Activated CD4-positive, alpha-beta T cell treated with anti-CD3 and anti-CD28 coated beads, Interleukin-2, amount 10 ng/mL, durations not matched to agents 7 days and 5 days (primary cell): Measurements from ENCODE around the gene GNAI1. TPM values are rescaled to one million over a fixed set of nuclear protein-coding genes. Genes with fewer than 3 reads are reported as not detected.

ENCODE experiments used
- CTCF ChIA-PET: fragments of 350-600 bp; sonication (Branson Sonifier 250); formaldehyde crosslinking; loops from one replicate; lab custom pipeline; 2021; ENCODE audit warnings: antibody characterized with exemption; lab: Charles Lee
- POLR2A ChIA-PET: fragments of 350-600 bp; sonication (Branson Sonifier 250); formaldehyde crosslinking; loops from one replicate; lab custom pipeline; 2021; ENCODE audit warnings: antibody characterized with exemption; lab: Charles Lee
- DNase-seq: peaks from one replicate; pipeline ENCODE4 v3.0.0-alpha.2; 2020
- H3K27ac Mint-ChIP-seq: one replicate; pipeline ENCODE4 v1.8.0; 2021; ENCODE audit warnings: mild to moderate bottlenecking, moderate library complexity, mixed read lengths
- H3K27me3 Mint-ChIP-seq: one replicate; pipeline ENCODE4 v1.8.0; 2021; ENCODE audit warnings: mixed read lengths
- H3K36me3 Mint-ChIP-seq: one replicate; pipeline ENCODE4 v1.8.0; 2021; ENCODE audit warnings: low read depth, mixed read lengths
- H3K4me1 Mint-ChIP-seq: one replicate; pipeline ENCODE4 v1.8.0; 2021; ENCODE audit warnings: mixed read lengths
- H3K4me3 Mint-ChIP-seq: one replicate; pipeline ENCODE4 v1.8.0; 2021; ENCODE audit warnings: mild to moderate bottlenecking, moderate library complexity, mixed read lengths
- H3K9me3 Mint-ChIP-seq: one replicate; pipeline ENCODE4 v1.8.0; 2021; ENCODE audit warnings: mixed read lengths
- total RNA-seq, 2 experiments: library from RNA; stranded (reverse); gene quantifications; one replicate each; pipeline ENCODE4 v1.2.3, GENCODE V29; 2021

GNAI1 gene
- total RNA-seq, 2 experiments from 2014 or later = 0.33 to 0.45 TPM

DNA sequence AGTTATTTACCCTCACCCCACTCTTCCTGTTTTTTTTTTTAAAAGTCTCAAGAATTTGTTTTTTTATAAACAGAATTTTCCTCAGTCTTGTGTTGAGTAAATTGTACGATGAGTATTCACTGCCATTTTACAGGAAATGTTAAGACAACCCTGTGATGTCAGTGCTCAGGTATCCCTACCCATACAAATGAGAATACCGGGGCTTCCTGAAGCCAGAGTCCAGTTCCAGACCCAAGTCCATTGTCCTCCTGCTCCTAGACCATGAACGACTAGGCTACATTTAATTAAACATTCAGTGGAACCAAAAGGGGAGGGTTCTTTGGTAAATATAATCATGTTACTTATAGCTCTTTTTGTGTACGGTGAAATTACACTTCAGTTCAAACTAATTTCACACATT, 79.2 kb downstream of the GNAI1 start:
- ChIA-PET CTCF (no interaction called here), POLR2A (no interaction called here)
- H3K4me1 Mint-ChIP-seq = peaks cover 8% of the 10 kb centered on the region
- no peak overlapping the region for H3K27ac Mint-ChIP-seq
- no peaks in the 10 kb centered on the region for H3K27me3 Mint-ChIP-seq
- no peak overlapping the region for H3K4me3 Mint-ChIP-seq
- no peaks in the 10 kb centered on the region for H3K9me3 Mint-ChIP-seq
- H3K36me3 Mint-ChIP-seq = no peaks in the 10 kb centered on the region
- DNase-seq = no peak

GRCh38 chr7:80215734-80216133, 81.1 kb downstream of the GNAI1 start:
- POLR2A ChIA-PET = no interaction called here
- no peaks in the 10 kb centered on the region for H3K36me3 Mint-ChIP-seq
- DNase-seq = no peak
- H3K9me3 Mint-ChIP-seq = no peaks in the 10 kb centered on the region
- H3K4me3 Mint-ChIP-seq = no peak overlapping the region
- peaks cover 8% of the 10 kb centered on the region for H3K4me1 Mint-ChIP-seq
- no peak overlapping the region for H3K27ac Mint-ChIP-seq
- H3K27me3 Mint-ChIP-seq = no peaks in the 10 kb centered on the region
- CTCF ChIA-PET = no interaction called here

- ChIA-PET POLR2A (no interaction called here), CTCF (no interaction called here)
- DNase-seq = no peak
- H3K4me3 Mint-ChIP-seq = no peak overlapping the region
- no peaks in the 10 kb centered on the region for H3K9me3 Mint-ChIP-seq
- H3K4me1 Mint-ChIP-seq = peaks cover 8% of the 10 kb centered on the region
- H3K27me3 Mint-ChIP-seq = no peaks in the 10 kb centered on the region
- H3K27ac Mint-ChIP-seq = no peak overlapping the region
- H3K36me3 Mint-ChIP-seq = no peaks in the 10 kb centered on the region
Measured at GRCh38 chr7:80216996-80217842, 82.6 kb downstream of the GNAI1 start.

GRCh38 chr7:80218723-80219122, 84.1 kb downstream of the GNAI1 start:
- no peaks in the 10 kb centered on the region for H3K27me3 Mint-ChIP-seq
- ChIA-PET POLR2A (no interaction called here), CTCF (interaction anchor here (0.7 kb wide), 1 partner anchor 115 kb away, joined by 4 read pairs; no protein-coding TSS in a partner anchor)
- no peak overlapping the region for H3K4me3 Mint-ChIP-seq
- H3K4me1 Mint-ChIP-seq = peaks cover 8% of the 10 kb centered on the region
- H3K9me3 Mint-ChIP-seq = no peaks in the 10 kb centered on the region
- H3K36me3 Mint-ChIP-seq = no peaks in the 10 kb centered on the region
- no peak overlapping the region for H3K27ac Mint-ChIP-seq
- no peak for DNase-seq

- CTCF ChIA-PET = no interaction called here
- Mint-ChIP-seq H3K4me3 (no peak overlapping the region), H3K27me3 (no peaks in the 10 kb centered on the region), H3K4me1 (peaks cover 8% of the 10 kb centered on the region), H3K27ac (no peak overlapping the region), H3K9me3 (no peaks in the 10 kb centered on the region), H3K36me3 (no peaks in the 10 kb centered on the region)
- POLR2A ChIA-PET = no interaction called here
- DNase-seq = no peak
Measured at GRCh38 chr7:80220022-80220634, 85.5 kb downstream of the GNAI1 start.

DNA sequence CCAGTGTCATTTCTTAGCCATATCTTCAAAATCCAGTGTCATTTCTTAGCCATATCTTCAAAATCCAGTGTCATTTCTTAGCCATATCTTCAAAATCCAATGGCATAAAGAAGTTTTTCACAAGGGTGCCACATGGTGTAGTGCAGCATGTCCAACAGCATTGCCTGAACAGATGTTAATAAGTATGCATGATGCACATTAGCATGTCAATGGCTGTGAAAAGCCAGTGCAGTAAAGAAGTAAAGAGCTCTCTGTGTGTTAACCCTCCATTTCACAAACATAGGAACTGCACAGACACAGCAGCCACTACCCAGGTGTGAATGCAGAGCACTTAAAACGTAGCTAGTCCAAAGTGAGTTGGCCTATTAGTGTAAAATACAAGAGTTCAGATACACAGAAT, 89.8 kb downstream of the GNAI1 start:
- H3K9me3 Mint-ChIP-seq = no peaks in the 10 kb centered on the region
- no peak for DNase-seq
- POLR2A ChIA-PET = no interaction called here
- no peak overlapping the region for H3K4me3 Mint-ChIP-seq
- H3K27me3 Mint-ChIP-seq = peaks cover 5% of the 10 kb centered on the region
- CTCF ChIA-PET = no interaction called here
- H3K36me3 Mint-ChIP-seq = no peaks in the 10 kb centered on the region
- H3K27ac Mint-ChIP-seq = no peak overlapping the region
- H3K4me1 Mint-ChIP-seq = no peaks in the 10 kb centered on the region

GRCh38 chr7:80225361-80225760, 90.7 kb downstream of the GNAI1 start:
- ChIA-PET POLR2A (no interaction called here), CTCF (no interaction called here)
- H3K9me3 Mint-ChIP-seq = no peaks in the 10 kb centered on the region
- no peak overlapping the region for H3K27ac Mint-ChIP-seq
- DNase-seq = no peak
- no peaks in the 10 kb centered on the region for H3K36me3 Mint-ChIP-seq
- peaks cover 5% of the 10 kb centered on the region for H3K27me3 Mint-ChIP-seq
- no peaks in the 10 kb centered on the region for H3K4me1 Mint-ChIP-seq
- H3K4me3 Mint-ChIP-seq = no peak overlapping the region

GRCh38 chr7:80226629-80227028, 92.0 kb downstream of the GNAI1 start:
- DNase-seq = no peak
- Mint-ChIP-seq H3K27me3 (peaks cover 5% of the 10 kb centered on the region), H3K4me1 (no peaks in the 10 kb centered on the region), H3K36me3 (no peaks in the 10 kb centered on the region), H3K9me3 (no peaks in the 10 kb centered on the region), H3K4me3 (no peak overlapping the region), H3K27ac (no peak overlapping the region)
- POLR2A ChIA-PET = no interaction called here
- CTCF ChIA-PET = no interaction called here

DNA sequence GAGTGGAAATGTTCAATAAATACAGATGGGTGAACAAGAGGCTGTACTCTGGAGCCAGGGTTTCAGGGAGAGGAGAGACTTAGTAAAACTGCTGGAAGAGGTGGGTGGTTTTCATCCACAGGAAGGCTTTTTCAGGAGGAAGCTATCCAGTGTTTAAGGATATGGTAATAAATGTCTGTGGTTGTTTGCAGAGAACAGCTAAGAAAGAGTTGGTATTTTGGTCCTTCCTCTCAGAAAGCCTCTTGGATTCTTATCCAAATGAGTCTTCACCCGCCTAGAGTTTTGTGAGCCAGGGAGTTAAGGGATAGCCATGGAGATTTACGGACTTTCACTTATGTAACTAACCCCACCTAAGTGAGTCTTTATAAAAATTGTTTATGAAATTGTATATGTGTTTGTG, 95.7 kb downstream of the GNAI1 start:
- DNase-seq = no peak
- CTCF ChIA-PET = no interaction called here
- Mint-ChIP-seq H3K9me3 (no peaks in the 10 kb centered on the region), H3K36me3 (no peaks in the 10 kb centered on the region), H3K4me3 (no peak overlapping the region), H3K27ac (no peak overlapping the region), H3K4me1 (no peaks in the 10 kb centered on the region), H3K27me3 (peaks cover 5% of the 10 kb centered on the region)
- POLR2A ChIA-PET = no interaction called here

- DNase-seq = no peak
- H3K27me3 Mint-ChIP-seq = peaks cover 5% of the 10 kb centered on the region
- CTCF ChIA-PET = no interaction called here
- H3K4me3 Mint-ChIP-seq = no peak overlapping the region
- POLR2A ChIA-PET = no interaction called here
- H3K27ac Mint-ChIP-seq = no peak overlapping the region
- H3K36me3 Mint-ChIP-seq = no peaks in the 10 kb centered on the region
- no peaks in the 10 kb centered on the region for H3K9me3 Mint-ChIP-seq
- no peaks in the 10 kb centered on the region for H3K4me1 Mint-ChIP-seq
Measured at GRCh38 chr7:80231707-80232106, 97.1 kb downstream of the GNAI1 start.

DNA sequence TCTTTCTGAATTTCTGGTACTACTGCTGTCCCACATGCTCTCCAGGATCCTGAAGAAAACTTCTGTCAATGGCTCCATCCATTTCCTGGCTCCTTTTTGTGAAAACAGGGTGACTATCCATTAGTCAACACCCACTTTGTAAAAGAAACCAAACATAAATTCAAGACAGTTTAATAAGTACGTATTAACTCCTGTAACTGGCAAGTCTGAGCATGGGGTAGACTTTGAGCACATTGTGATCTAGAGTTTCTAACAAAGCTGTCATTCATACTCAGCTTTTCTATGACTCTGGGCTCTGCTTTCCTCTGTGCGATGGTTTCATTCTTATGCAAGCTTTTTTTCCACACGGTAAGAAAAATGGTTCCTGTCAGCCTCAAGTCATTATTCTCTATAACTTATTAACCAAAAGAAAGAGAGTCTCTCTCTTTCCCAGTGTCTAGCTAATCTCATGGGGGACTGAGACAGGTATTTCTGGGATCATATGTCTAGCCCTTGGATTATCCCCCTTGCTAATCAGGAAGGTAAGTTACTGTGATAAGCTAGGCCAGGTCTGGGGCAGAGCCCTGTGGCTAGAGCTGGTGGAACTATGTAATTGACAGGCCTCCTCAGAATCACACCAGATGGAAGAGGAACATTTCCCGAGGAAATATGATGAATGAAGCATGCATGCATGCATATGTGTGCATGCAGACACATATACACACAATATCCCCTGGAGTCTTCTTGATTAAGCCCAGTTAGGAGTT, 98.5 kb downstream of the GNAI1 start:
- no peak overlapping the region for H3K4me3 Mint-ChIP-seq
- H3K4me1 Mint-ChIP-seq = no peaks in the 10 kb centered on the region
- CTCF ChIA-PET = no interaction called here
- no peaks in the 10 kb centered on the region for H3K9me3 Mint-ChIP-seq
- POLR2A ChIA-PET = no interaction called here
- peaks cover 3% of the 10 kb centered on the region for H3K27me3 Mint-ChIP-seq
- DNase-seq = no peak
- no peak overlapping the region for H3K27ac Mint-ChIP-seq
- H3K36me3 Mint-ChIP-seq = no peaks in the 10 kb centered on the region

DNA sequence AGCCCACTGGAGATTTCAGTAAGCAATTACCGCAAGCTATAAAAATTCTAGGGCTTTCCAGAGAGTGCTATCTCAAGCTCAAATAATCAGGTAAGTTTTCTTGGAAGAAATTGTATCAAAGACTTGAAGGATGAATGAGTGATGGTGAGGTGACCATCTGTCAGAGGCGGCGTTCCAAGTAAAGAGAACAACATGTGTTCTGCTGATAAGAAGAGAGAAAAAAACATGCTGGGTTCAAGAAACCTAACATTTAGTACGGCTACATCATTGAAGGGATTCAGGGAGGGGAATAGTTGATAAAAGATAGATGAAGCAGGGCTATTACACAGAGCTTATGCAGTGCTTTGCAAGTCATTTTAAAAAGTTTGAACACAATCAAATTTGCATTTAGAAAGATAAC, 100.7 kb downstream of the GNAI1 start:
- no peaks in the 10 kb centered on the region for H3K9me3 Mint-ChIP-seq
- no peak overlapping the region for H3K27ac Mint-ChIP-seq
- no peak overlapping the region for H3K4me3 Mint-ChIP-seq
- no peaks in the 10 kb centered on the region for H3K36me3 Mint-ChIP-seq
- H3K27me3 Mint-ChIP-seq = no peaks in the 10 kb centered on the region
- ChIA-PET POLR2A (no interaction called here), CTCF (interaction anchor here (1.1 kb wide), 1 partner anchor 13 kb away, joined by 4 read pairs; no protein-coding TSS in a partner anchor)
- no peaks in the 10 kb centered on the region for H3K4me1 Mint-ChIP-seq
- DNase-seq = no peak

- ChIA-PET CTCF (no interaction called here), POLR2A (no interaction called here)
- H3K36me3 Mint-ChIP-seq = no peaks in the 10 kb centered on the region
- H3K9me3 Mint-ChIP-seq = no peaks in the 10 kb centered on the region
- H3K4me1 Mint-ChIP-seq = no peaks in the 10 kb centered on the region
- no peak for DNase-seq
- no peaks in the 10 kb centered on the region for H3K27me3 Mint-ChIP-seq
- H3K4me3 Mint-ChIP-seq = no peak overlapping the region
- H3K27ac Mint-ChIP-seq = no peak overlapping the region
Measured at GRCh38 chr7:80236681-80237080, 102.0 kb downstream of the GNAI1 start.
